GM12875 (cell line): ENCODE data around the gene DDX5.

Experiments used
- H3K4me3 ChIP-seq: one replicate; pipeline ENCODE4 v1.5.1; 2011; ENCODE audit warnings: low read depth, low read length, control low read depth
- CTCF ChIP-seq: IDR thresholded peaks from 2 replicates; pipeline ENCODE4 v1.5.1; 2011; ENCODE audit warnings: low read depth, mild to moderate bottlenecking, control low read depth, inconsistent platforms, low read length, moderate library complexity, borderline replicate concordance; ENCODE audit not compliant: insufficient read depth

DDX5 gene

GRCh38 chr17:64515419-64515818 lies 9.3 kb upstream of the DDX5 start:
- H3K4me3 ChIP-seq: no peak overlapping the region
- TF ChIP-seq CTCF: no peak

- no peak overlapping the region for H3K4me3 ChIP-seq
Measured at GRCh38 chr17:64509179-64509578, 3.1 kb upstream of the DDX5 start.

GRCh38 chr17:64508683-64509082 lies 2.6 kb upstream of the DDX5 start:
- no peak overlapping the region for H3K4me3 ChIP-seq
- TF ChIP-seq CTCF: no peak

More at GRCh38 chr17:64509179-64509578, 3.1 kb upstream of the DDX5 start:
- no peak for TF ChIP-seq CTCF

- H3K4me3 ChIP-seq: peak overlapping the region; percentile 80
- peak; percentile 42; the same call in 1 of the 2 replicates for TF ChIP-seq CTCF
Measured at GRCh38 chr17:64507413-64507782, 1.3 kb upstream of the DDX5 start.

- H3K4me3 ChIP-seq: peak within 1 kb of the TSS; percentile 80
- no peak for TF ChIP-seq CTCF
Measured at GRCh38 chr17:64506576-64507412, 705 bp upstream of the DDX5 start, which contains the start of gene CEP95. Gene CEP95, plus strand, starts transcription at chr17:64506977. Its CDS starts 121 bp downstream, at chr17:64507098.

GRCh38 chr17:64505340-64506200 lies 519 bp downstream of the DDX5 start:
- peak overlapping the region; percentile 80 for H3K4me3 ChIP-seq
- no peak for TF ChIP-seq CTCF
